22Rv1 (cell line): ENCODE data around the gene CRISP1.

Experiments
- H3K27ac ChIP-seq: fragments of 450-650 bp; 2 replicates; pipeline ENCODE4 v1.5.1; 2017
- ZFX ChIP-seq: fragments of 450-650 bp; IDR thresholded peaks from 2 replicates; pipeline ENCODE4 v1.6.1; 2017; ENCODE audit warnings: antibody characterized with exemption, borderline replicate concordance
- TF ChIP-seq, protein P1 (sequence below): fragments of 450-650 bp; IDR thresholded peaks from 2 replicates; pipeline ENCODE4 v1.5.1; 2017; ENCODE audit warnings: mild to moderate bottlenecking

CRISP1 gene

DNA sequence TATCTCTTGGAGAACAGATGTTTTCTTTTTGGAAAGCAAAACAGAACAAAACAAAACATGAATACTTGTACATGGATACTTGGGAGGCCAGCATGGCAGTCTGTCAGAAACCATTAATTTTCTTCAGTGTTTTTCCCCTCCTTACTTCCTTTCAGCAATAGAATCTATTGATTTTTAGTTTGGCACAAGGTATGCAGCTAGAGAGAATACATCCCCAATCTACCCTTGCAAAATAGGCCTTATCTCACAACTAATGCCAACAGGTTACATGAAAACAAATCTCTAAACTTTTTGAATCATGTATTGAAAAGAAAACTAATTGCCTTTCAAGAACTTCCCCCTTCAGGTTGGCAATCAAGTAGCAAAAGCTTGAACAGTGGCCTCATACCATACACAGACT lies 82.1 kb downstream of the CRISP1 start:
- TF ChIP-seq, protein P1, sequence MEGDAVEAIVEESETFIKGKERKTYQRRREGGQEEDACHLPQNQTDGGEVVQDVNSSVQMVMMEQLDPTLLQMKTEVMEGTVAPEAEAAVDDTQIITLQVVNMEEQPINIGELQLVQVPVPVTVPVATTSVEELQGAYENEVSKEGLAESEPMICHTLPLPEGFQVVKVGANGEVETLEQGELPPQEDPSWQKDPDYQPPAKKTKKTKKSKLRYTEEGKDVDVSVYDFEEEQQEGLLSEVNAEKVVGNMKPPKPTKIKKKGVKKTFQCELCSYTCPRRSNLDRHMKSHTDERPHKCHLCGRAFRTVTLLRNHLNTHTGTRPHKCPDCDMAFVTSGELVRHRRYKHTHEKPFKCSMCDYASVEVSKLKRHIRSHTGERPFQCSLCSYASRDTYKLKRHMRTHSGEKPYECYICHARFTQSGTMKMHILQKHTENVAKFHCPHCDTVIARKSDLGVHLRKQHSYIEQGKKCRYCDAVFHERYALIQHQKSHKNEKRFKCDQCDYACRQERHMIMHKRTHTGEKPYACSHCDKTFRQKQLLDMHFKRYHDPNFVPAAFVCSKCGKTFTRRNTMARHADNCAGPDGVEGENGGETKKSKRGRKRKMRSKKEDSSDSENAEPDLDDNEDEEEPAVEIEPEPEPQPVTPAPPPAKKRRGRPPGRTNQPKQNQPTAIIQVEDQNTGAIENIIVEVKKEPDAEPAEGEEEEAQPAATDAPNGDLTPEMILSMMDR, result no peak
- no peak for TF ChIP-seq ZFX
- no peak overlapping the region for H3K27ac ChIP-seq
